BJ (cell line): ENCODE results near the gene SCRT2. TPM values are rescaled to one million over a fixed set of nuclear protein-coding genes. Genes with fewer than 3 reads are reported as not detected.

Experiments
- CTCF ChIA-PET: fragments of 350-600 bp; formaldehyde crosslinking; extraction: SDS; loops from one replicate; lab custom pipeline; 2021; ENCODE audit warnings: antibody characterized with exemption, inconsistent platforms; lab: Yijun Ruan, JAX
- POLR2A ChIA-PET: fragments of 300-600 bp; sonication (Branson Sonifier 250); formaldehyde crosslinking; extraction: SDS; loops from one replicate; lab custom pipeline; 2021; ENCODE audit warnings: antibody characterized with exemption; lab: Charles Lee
- DNase-seq: peaks from one replicate; pipeline ENCODE4 v3.0.0-alpha.2; 2011; ENCODE audit warnings: low read depth
- H3K27me3 ChIP-seq: 2 replicates; pipeline ENCODE4 v1.6.0; 2011; ENCODE audit warnings: low read length; ENCODE audit not compliant: control insufficient read depth, insufficient read depth
- H3K36me3 ChIP-seq: 2 replicates; pipeline ENCODE4 v1.5.1; 2011; ENCODE audit warnings: low read length; ENCODE audit not compliant: control insufficient read depth, insufficient read depth
- H3K4me3 ChIP-seq: 2 replicates; pipeline ENCODE4 v1.5.1; 2011; ENCODE audit warnings: low read depth, mild to moderate bottlenecking, control low read depth, low read length
- polyA plus RNA-seq: library from polyadenylated mRNA; depleted of rRNA; stranded (reverse); fragments of >200 nt; gene quantifications from 2 replicates; pipeline ENCODE4 v1.2.3, GENCODE V29; 2011; rRNA removed
- TF ChIP-seq, protein P1 (sequence below): IDR thresholded peaks from 2 replicates; pipeline ENCODE4 v1.5.1; 2011; ENCODE audit warnings: low read depth, mild to moderate bottlenecking, control low read depth, inconsistent platforms, low read length, moderate library complexity; ENCODE audit not compliant: insufficient read depth

Gene SCRT2
- polyA plus RNA-seq, 1 experiment: not detected

DNA sequence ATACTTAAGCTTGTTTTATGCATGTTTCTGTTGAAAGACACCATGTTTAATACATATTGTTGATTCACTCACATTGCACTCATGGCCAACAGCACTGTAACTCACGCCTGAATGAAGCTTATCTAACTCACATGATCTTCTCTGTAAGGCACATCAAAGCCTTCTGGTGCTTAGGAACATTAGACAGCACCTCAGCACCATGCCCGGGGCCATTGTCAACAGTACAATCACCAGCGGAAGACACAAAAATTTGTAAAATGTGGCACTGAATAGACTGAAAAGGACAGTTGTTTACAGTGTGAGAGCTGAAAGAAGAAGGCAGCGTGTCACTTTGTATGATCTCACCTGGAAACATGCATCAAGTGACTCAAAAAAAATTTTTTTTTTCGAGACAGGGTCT lies 56.6 kb downstream of the SCRT2 start:
- Histone ChIP-seq H3K27me3 (no peaks in the 10 kb centered on the region; the same call in none of the 2 replicates), H3K4me3 (no peak overlapping the region), H3K36me3 (no peaks in the 10 kb centered on the region)
- POLR2A ChIA-PET: no interaction called here
- CTCF ChIA-PET: interaction anchor here (0.6 to 1.7 kb wide), 3 partner anchors 10 to 48 kb away, joined by 3 to 4 read pairs (median 3); no protein-coding TSS in a partner anchor
- TF ChIP-seq, protein P1, sequence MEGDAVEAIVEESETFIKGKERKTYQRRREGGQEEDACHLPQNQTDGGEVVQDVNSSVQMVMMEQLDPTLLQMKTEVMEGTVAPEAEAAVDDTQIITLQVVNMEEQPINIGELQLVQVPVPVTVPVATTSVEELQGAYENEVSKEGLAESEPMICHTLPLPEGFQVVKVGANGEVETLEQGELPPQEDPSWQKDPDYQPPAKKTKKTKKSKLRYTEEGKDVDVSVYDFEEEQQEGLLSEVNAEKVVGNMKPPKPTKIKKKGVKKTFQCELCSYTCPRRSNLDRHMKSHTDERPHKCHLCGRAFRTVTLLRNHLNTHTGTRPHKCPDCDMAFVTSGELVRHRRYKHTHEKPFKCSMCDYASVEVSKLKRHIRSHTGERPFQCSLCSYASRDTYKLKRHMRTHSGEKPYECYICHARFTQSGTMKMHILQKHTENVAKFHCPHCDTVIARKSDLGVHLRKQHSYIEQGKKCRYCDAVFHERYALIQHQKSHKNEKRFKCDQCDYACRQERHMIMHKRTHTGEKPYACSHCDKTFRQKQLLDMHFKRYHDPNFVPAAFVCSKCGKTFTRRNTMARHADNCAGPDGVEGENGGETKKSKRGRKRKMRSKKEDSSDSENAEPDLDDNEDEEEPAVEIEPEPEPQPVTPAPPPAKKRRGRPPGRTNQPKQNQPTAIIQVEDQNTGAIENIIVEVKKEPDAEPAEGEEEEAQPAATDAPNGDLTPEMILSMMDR: no peak
- no peak for DNase-seq

DNA sequence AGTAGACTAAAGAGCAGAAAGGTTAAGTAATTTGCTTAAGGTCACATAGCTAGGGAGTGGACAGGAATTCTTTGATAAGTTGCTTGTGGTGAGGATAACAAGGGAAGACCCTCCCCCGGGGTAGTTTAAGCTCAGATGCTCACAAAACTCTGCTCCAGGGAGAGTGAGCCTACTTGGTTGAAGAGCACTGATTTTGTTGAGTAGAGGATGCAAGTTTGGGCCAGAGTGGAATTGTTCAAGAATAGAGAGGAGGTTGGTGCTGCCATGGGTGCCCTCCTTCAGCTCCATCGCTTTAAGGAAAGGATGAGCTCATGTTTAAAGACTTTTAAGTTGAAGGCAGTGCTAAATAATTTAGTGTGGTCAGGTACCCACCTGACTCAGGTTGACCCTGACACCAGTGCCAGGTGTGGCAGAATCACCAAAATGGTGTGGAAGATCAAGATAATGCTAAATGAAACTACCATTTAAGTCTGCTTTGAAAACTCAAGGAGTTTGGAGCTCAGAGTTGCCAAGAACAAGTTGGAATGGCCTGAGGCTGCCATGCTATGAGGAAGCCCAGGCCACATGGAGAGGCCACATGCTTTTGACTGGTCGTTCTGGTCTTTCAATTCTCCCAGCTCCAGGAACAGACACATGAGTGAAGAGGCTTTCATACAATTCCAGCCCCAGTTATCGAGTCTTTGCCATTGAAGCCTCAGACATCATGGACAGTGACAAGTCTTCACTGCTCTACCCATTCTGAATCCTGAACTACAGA lies 57.5 kb downstream of the SCRT2 start:
- ChIA-PET CTCF (interaction anchor here (0.9 to 1.7 kb wide), 4 partner anchors 9 to 118 kb away, joined by 3 to 4 read pairs (median 4); no protein-coding TSS in a partner anchor), POLR2A (no interaction called here)
- TF ChIP-seq, protein P1: no peak
- peaks cover 4% of the 10 kb centered on the region; the same call in 1 of the 2 replicates for H3K27me3 ChIP-seq
- H3K36me3 ChIP-seq: no peaks in the 10 kb centered on the region
- no peak overlapping the region for H3K4me3 ChIP-seq
- DNase-seq: no peak

DNA sequence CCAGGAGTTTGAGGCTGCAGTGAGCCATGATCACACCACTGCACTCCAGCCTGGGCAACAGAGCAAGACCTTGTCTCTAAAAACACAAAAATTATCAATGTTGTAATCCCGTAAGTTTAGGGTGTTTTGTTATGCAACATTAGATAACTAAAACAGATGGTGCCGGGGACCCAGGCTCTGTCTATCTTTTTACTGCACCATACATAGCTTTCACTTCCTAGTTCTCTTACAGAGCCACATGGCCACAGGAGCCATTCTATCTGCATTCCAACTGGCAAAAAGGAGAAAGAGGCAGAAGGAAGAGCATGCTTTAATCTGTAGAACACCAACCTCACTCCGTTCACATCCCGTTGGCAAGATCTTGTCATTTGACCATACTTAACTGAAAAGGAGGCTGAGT lies 60.1 kb downstream of the SCRT2 start:
- POLR2A ChIA-PET: no interaction called here
- H3K4me3 ChIP-seq: no peak overlapping the region
- CTCF ChIA-PET: no interaction called here
- peaks cover 25% of the 10 kb centered on the region for H3K27me3 ChIP-seq
- TF ChIP-seq, protein P1: no peak
- no peaks in the 10 kb centered on the region for H3K36me3 ChIP-seq
- no peak for DNase-seq

DNA sequence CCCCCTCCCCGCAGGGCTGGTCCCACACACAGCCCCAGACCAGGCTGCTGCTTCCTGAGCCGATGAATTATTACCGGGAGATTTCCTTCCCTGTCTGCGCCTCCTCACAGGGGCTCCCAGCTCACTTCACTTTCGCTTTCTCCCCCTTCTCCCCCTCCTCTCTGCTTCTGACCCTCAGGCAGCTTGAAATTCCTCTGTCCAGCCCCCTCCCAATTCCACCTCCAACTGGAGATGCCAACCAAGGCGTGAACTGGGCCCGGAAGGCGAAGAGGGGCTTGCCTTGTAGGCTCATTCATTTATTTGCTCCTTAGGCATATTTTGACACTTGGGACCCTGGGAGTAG lies 63.8 kb downstream of the SCRT2 start:
- TF ChIP-seq, protein P1: no peak
- no peak for DNase-seq
- Histone ChIP-seq H3K27me3 (peaks cover 38% of the 10 kb centered on the region), H3K4me3 (no peak overlapping the region), H3K36me3 (no peaks in the 10 kb centered on the region)
- POLR2A ChIA-PET: no interaction called here
- CTCF ChIA-PET: no interaction called here

Other genes starting within 250 kb of the SCRT2 start
- 46.1 and 63.7 TPM in 2 replicates for gene TBC1D20, start 213.3 kb downstream of the SCRT2 start, polyA plus RNA-seq
- gene CSNK2A1, start 132.0 kb downstream of the SCRT2 start, polyA plus RNA-seq: 71.5 and 95.3 TPM in 2 replicates
- not detected in 2 replicates for gene TCF15, start 65.5 kb downstream of the SCRT2 start, polyA plus RNA-seq
- 50.9 and 54.8 TPM in 2 replicates for gene SRXN1, start 22.6 kb downstream of the SCRT2 start, polyA plus RNA-seq
- gene SLC52A3, start 92.7 kb upstream of the SCRT2 start, polyA plus RNA-seq: not detected in 2 replicates
- gene FAM110A, start 157.9 kb upstream of the SCRT2 start, polyA plus RNA-seq: 2.9 and 4.2 TPM in 2 replicates
- gene ANGPT4, start 240.5 kb upstream of the SCRT2 start, polyA plus RNA-seq: not detected in 2 replicates